ENCODE data around the gene ZNF646. TPM values are rescaled to one million over a fixed set of nuclear protein-coding genes. Genes with fewer than 3 reads are reported as not detected.

ZNF646 gene
- total and polyA plus RNA-seq, 2 of the 13 experiments (the other 11 are each of a cell fraction or from before 2014, with no cell fraction given) = 3.4 to 10.9 TPM

GRCh38 chr16:31094424-31095120 is 20.4 kb downstream of the ZNF646 start, which contains the start of gene VKORC1 (continued):
- no peak for TF ChIP-seq RARG (CRISPR knock-in tag; IDR thresholded peaks at IDR 0.05; ENCODE audit: low read depth)
- peak; percentile 74; the same call in 1 of the 2 replicates for TF ChIP-seq ZNF264 (CRISPR knock-in tag; IDR thresholded peaks at IDR 0.05)
- TF ChIP-seq THRA (CRISPR knock-in tag; IDR thresholded peaks at IDR 0.05; ENCODE audit: borderline replicate concordance) = peak; percentile 79
- peak; percentile 69 for TF ChIP-seq REL (CRISPR knock-in tag; conservative IDR thresholded peaks at IDR 0.05)
- TF ChIP-seq SMC3 (IDR thresholded peaks at IDR 0.05; ENCODE audit: low read length) = no peak
- TF ChIP-seq RXRB (CRISPR knock-in tag; IDR thresholded peaks at IDR 0.05; ENCODE audit: borderline replicate concordance) = peak; percentile 75
- TF ChIP-seq MAZ (IDR thresholded peaks at IDR 0.05; ENCODE audit: borderline replicate concordance, low read depth, low read length) = no peak
- TF ChIP-seq MAZ (CRISPR knock-in tag; IDR thresholded peaks at IDR 0.05; ENCODE audit: low read depth) = peak; percentile 91
- TF ChIP-seq GLMP (CRISPR knock-in tag; IDR thresholded peaks at IDR 0.05; ENCODE audit: borderline replicate concordance) = no peak
- TF ChIP-seq SP1 (IDR thresholded peaks at IDR 0.05) = no peak
- peak; percentile 71; the same call in 1 of the 2 replicates for TF ChIP-seq SP1 (CRISPR knock-in tag; IDR thresholded peaks at IDR 0.05)
- 0 out of 2 replicates have a peak, but pooled peaks have one; percentile 21 for TF ChIP-seq E2F5 (CRISPR knock-in tag; conservative IDR thresholded peaks at IDR 0.05)
- no peak for TF ChIP-seq ZNF207 (IDR thresholded peaks at IDR 0.05; ENCODE audit: borderline replicate concordance)
- TF ChIP-seq ZNF660 (CRISPR knock-in tag; IDR thresholded peaks at IDR 0.05; ENCODE audit: borderline replicate concordance, low read depth) = no peak
- no peak for TF ChIP-seq NBN (conservative IDR thresholded peaks at IDR 0.05)
- no peak for TF ChIP-seq ZNF276 (CRISPR knock-in tag; IDR thresholded peaks at IDR 0.05; ENCODE audit: low read depth)
- TF ChIP-seq ZNF557 (CRISPR knock-in tag; IDR thresholded peaks at IDR 0.05) = no peak; the same call in none of the 2 replicates
- no peak for TF ChIP-seq NFIC (IDR thresholded peaks at IDR 0.05; ENCODE audit: low read length)
- no peak for TF ChIP-seq ATF6 (CRISPR knock-in tag; conservative IDR thresholded peaks at IDR 0.05)
- peak; percentile 94 for TF ChIP-seq UBTF (CRISPR knock-in tag; IDR thresholded peaks at IDR 0.05)
